ENCODE data around the gene IL4R.

IL4R gene

GRCh38 chr16:27313422-27314160, at the start of gene IL4R:
Gene IL4R (plus strand): TSS chr16:27313974. CDS start chr16:27340204, 26,230 bp downstream.
- peak; percentile 75 for DNase-seq (ENCODE audit: low read depth, low spot score)
- in situ Hi-C loops (cut with HindIII; ENCODE audit: low sequenced_read_pairs), result no loop called here
- TF ChIP-seq CTCF (IDR thresholded peaks at IDR 0.05; ENCODE audit: low read depth, low read length), result no peak
- H3K4me3 ChIP-seq (ENCODE audit: low read depth, low read length), result peak within 1 kb of the TSS; percentile 68

GRCh38 chr16:27264151-27264550, 49.6 kb upstream of the IL4R start:
- DNase-seq (ENCODE audit: low read depth, low spot score), result peak; percentile 66
- TF ChIP-seq CTCF (IDR thresholded peaks at IDR 0.05; ENCODE audit: low read depth, low read length), result no peak
- no peak overlapping the region for H3K4me3 ChIP-seq (ENCODE audit: low read depth, low read length)
- in situ Hi-C loops (cut with HindIII; ENCODE audit: low sequenced_read_pairs), result no loop called here

- in situ Hi-C loops (cut with HindIII; ENCODE audit: low sequenced_read_pairs), result no loop called here
- DNase-seq (ENCODE audit: low read depth, low spot score), result no peak
- H3K4me3 ChIP-seq (ENCODE audit: low read depth, low read length), result no peak overlapping the region
- TF ChIP-seq CTCF (IDR thresholded peaks at IDR 0.05; ENCODE audit: low read depth, low read length), result no peak
Observed at GRCh38 chr16:27265982-27266381, 47.8 kb upstream of the IL4R start.

- DNase-seq (ENCODE audit: low read depth, low spot score), result no peak
- no peak for TF ChIP-seq CTCF (IDR thresholded peaks at IDR 0.05; ENCODE audit: low read depth, low read length)
- H3K4me3 ChIP-seq (ENCODE audit: low read depth, low read length), result no peak overlapping the region
- in situ Hi-C loops (cut with HindIII; ENCODE audit: low sequenced_read_pairs), result no loop called here
Observed at GRCh38 chr16:27267037-27267677, 46.6 kb upstream of the IL4R start.

GRCh38 chr16:27268376-27269299, 45.1 kb upstream of the IL4R start, which contains the start of gene NSMCE1:
Gene NSMCE1 (minus strand): TSS chr16:27268772. CDS start chr16:27257570, 11,202 bp downstream.
- DNase-seq (ENCODE audit: low read depth, low spot score), result peak; percentile 96
- peak within 1 kb of the TSS; percentile 86 for H3K4me3 ChIP-seq (ENCODE audit: low read depth, low read length)
- in situ Hi-C loops (cut with HindIII; ENCODE audit: low sequenced_read_pairs), result no loop called here
- TF ChIP-seq CTCF (IDR thresholded peaks at IDR 0.05; ENCODE audit: low read depth, low read length), result peak; percentile 20
